Measurements from ENCODE around the gene ADARB2. TPM values are rescaled to one million over a fixed set of nuclear protein-coding genes. Genes with fewer than 3 reads are reported as not detected.

ADARB2 gene
- total RNA-seq, 3 donors from 2014 or later (not counting 1 experiment from before 2014, with no cell fraction given): 0.27 to 0.78 (median 0.40) TPM

GRCh38 chr10:1643908-1644179 is 93.5 kb downstream of the ADARB2 start:
- H3K36me3 Mint-ChIP-seq: no peaks in the 10 kb centered on the region
- intact Hi-C loops (cut with micrococcal nuclease): no loop called here
- no peaks in the 10 kb centered on the region for H3K4me1 ChIP-seq (ENCODE audit: control insufficient read depth, insufficient read depth, low read length)
- 79% methylated on average over 9 of the region's 9 CpGs for WGBS (ENCODE audit: insufficient coverage)
- no peak overlapping the region for H3K27ac ChIP-seq (ENCODE audit: low read length)
- ATAC-seq (no peak), DNase-seq (no peak)
- no peaks in the 10 kb centered on the region for H3K9me3 Mint-ChIP-seq
- no peak overlapping the region for H3K4me3 ChIP-seq (ENCODE audit: low read length)
- H3K27ac Mint-ChIP-seq: no peak overlapping the region
- no peaks in the 10 kb centered on the region for H3K4me1 Mint-ChIP-seq
- no peaks in the 10 kb centered on the region for H3K27me3 ChIP-seq (ENCODE audit: control insufficient read depth, insufficient read depth, low read length)
- H3K9me3 ChIP-seq (ENCODE audit: control insufficient read depth, insufficient read depth, low read length): no peaks in the 10 kb centered on the region
- H3K27me3 Mint-ChIP-seq (ENCODE audit: low read depth in 2 of 2): peaks cover 0 to 3% of the 10 kb centered on the region in 2 donors
- no peak overlapping the region for H3K4me3 Mint-ChIP-seq
- TF ChIP-seq CTCF (IDR thresholded peaks at IDR 0.05): no peak
- H3K36me3 ChIP-seq (ENCODE audit: control insufficient read depth, insufficient read depth, low read length): no peaks in the 10 kb centered on the region

- intact Hi-C loops (cut with micrococcal nuclease): no loop called here
- Histone ChIP-seq H3K4me1 (ENCODE audit: control insufficient read depth, insufficient read depth, low read length) (no peaks in the 10 kb centered on the region), H3K9me3 (ENCODE audit: control insufficient read depth, insufficient read depth, low read length) (no peaks in the 10 kb centered on the region), H3K4me3 (ENCODE audit: low read length) (no peak overlapping the region), H3K36me3 (ENCODE audit: control insufficient read depth, insufficient read depth, low read length) (no peaks in the 10 kb centered on the region), H3K27me3 (ENCODE audit: control insufficient read depth, insufficient read depth, low read length) (no peaks in the 10 kb centered on the region), H3K27ac (ENCODE audit: low read length) (no peak overlapping the region)
- Mint-ChIP-seq H3K4me1 (no peaks in the 10 kb centered on the region), H3K4me3 (no peak overlapping the region), H3K9me3 (no peaks in the 10 kb centered on the region), H3K27me3 (ENCODE audit: low read depth in 2 of 2) (peaks cover 0 to 3% of the 10 kb centered on the region in 2 donors), H3K36me3 (no peaks in the 10 kb centered on the region), H3K27ac (no peak overlapping the region)
- DNase-seq: no peak
- no peak for TF ChIP-seq CTCF (IDR thresholded peaks at IDR 0.05)
- WGBS (ENCODE audit: insufficient coverage): 55% methylated on average over 8 of the region's 11 CpGs
- no peak for ATAC-seq
These were observed 94.0 kb downstream of the ADARB2 start for GRCh38 chr10:1643161-1643907.

GRCh38 chr10:1642600-1643160 is 94.6 kb downstream of the ADARB2 start:
- H3K27ac Mint-ChIP-seq: no peak overlapping the region
- no peaks in the 10 kb centered on the region for H3K36me3 ChIP-seq (ENCODE audit: control insufficient read depth, insufficient read depth, low read length)
- H3K9me3 ChIP-seq (ENCODE audit: control insufficient read depth, insufficient read depth, low read length): no peaks in the 10 kb centered on the region
- no peaks in the 10 kb centered on the region for H3K4me1 Mint-ChIP-seq
- H3K4me1 ChIP-seq (ENCODE audit: control insufficient read depth, insufficient read depth, low read length): no peaks in the 10 kb centered on the region
- no peak for DNase-seq
- WGBS (ENCODE audit: insufficient coverage): 78% methylated on average over 8 of the region's 8 CpGs
- no peaks in the 10 kb centered on the region for H3K9me3 Mint-ChIP-seq
- no peak overlapping the region for H3K4me3 ChIP-seq (ENCODE audit: low read length)
- H3K27me3 Mint-ChIP-seq (ENCODE audit: low read depth in 2 of 2): peaks cover 0 to 3% of the 10 kb centered on the region in 2 donors
- ATAC-seq: no peak
- H3K36me3 Mint-ChIP-seq: no peaks in the 10 kb centered on the region
- intact Hi-C loops (cut with micrococcal nuclease): no loop called here
- no peaks in the 10 kb centered on the region for H3K27me3 ChIP-seq (ENCODE audit: control insufficient read depth, insufficient read depth, low read length)
- H3K27ac ChIP-seq (ENCODE audit: low read length): no peak overlapping the region
- TF ChIP-seq CTCF (IDR thresholded peaks at IDR 0.05): no peak
- H3K4me3 Mint-ChIP-seq: no peak overlapping the region

GRCh38 chr10:1641402-1641801 is 95.9 kb downstream of the ADARB2 start:
- no peak for TF ChIP-seq CTCF (IDR thresholded peaks at IDR 0.05)
- ATAC-seq: no peak
- no peaks in the 10 kb centered on the region for H3K4me1 ChIP-seq (ENCODE audit: control insufficient read depth, insufficient read depth, low read length)
- H3K9me3 ChIP-seq (ENCODE audit: control insufficient read depth, insufficient read depth, low read length): no peaks in the 10 kb centered on the region
- peaks cover 0 to 3% of the 10 kb centered on the region in 2 donors for H3K27me3 Mint-ChIP-seq (ENCODE audit: low read depth in 2 of 2)
- H3K27ac ChIP-seq (ENCODE audit: low read length): no peak overlapping the region
- no peak overlapping the region for H3K4me3 Mint-ChIP-seq
- 54% methylated on average over 7 of the region's 7 CpGs for whole genome bisulfite sequencing (ENCODE audit: insufficient coverage)
- intact Hi-C loops (cut with micrococcal nuclease): no loop called here
- no peak overlapping the region for H3K4me3 ChIP-seq (ENCODE audit: low read length)
- H3K36me3 ChIP-seq (ENCODE audit: control insufficient read depth, insufficient read depth, low read length): no peaks in the 10 kb centered on the region
- H3K27ac Mint-ChIP-seq: no peak overlapping the region
- no peaks in the 10 kb centered on the region for H3K36me3 Mint-ChIP-seq
- no peak for DNase-seq
- H3K27me3 ChIP-seq (ENCODE audit: control insufficient read depth, insufficient read depth, low read length): no peaks in the 10 kb centered on the region
- H3K4me1 Mint-ChIP-seq: no peaks in the 10 kb centered on the region
- H3K9me3 Mint-ChIP-seq: no peaks in the 10 kb centered on the region
